Measurements from ENCODE around the gene PROS1.
"Not testable (repeated sequence)": the region's sequence is repeated elsewhere in the genome, so short reads cannot be mapped to it uniquely, and the experiment has no call there.

The PROS1 gene

GRCh38 chr3:93906245-93906644 is 67.5 kb downstream of the PROS1 start:
- H3K36me3 ChIP-seq (replicated peaks) = no peaks in the 10 kb centered on the region
- no peak for DNase-seq
- no peak for TF ChIP-seq CTCF (IDR thresholded peaks at IDR 0.05; ENCODE audit: low read depth, low read length, missing control alignments)
- in situ Hi-C loops (cut with HindIII; ENCODE audit: low pct_ligation_motif_present, low sequenced_read_pairs) = no loop called here
- no peak overlapping the region for H3K4me3 ChIP-seq (ENCODE audit: low read depth, low read length)
- H3K27ac ChIP-seq = no peak overlapping the region
- H3K27me3 ChIP-seq (replicated peaks) = no peaks in the 10 kb centered on the region

GRCh38 chr3:93904568-93904967 is 69.1 kb downstream of the PROS1 start:
- no peaks in the 10 kb centered on the region for H3K27me3 ChIP-seq (replicated peaks)
- no peak overlapping the region for H3K27ac ChIP-seq
- DNase-seq = no peak
- no peak for TF ChIP-seq CTCF (IDR thresholded peaks at IDR 0.05; ENCODE audit: low read depth, low read length, missing control alignments)
- H3K36me3 ChIP-seq (replicated peaks) = no peaks in the 10 kb centered on the region
- no peak overlapping the region for H3K4me3 ChIP-seq (ENCODE audit: low read depth, low read length)
- in situ Hi-C loops (cut with HindIII; ENCODE audit: low pct_ligation_motif_present, low sequenced_read_pairs) = no loop called here

- H3K36me3 ChIP-seq (replicated peaks); DNase-seq; H3K27me3 ChIP-seq (replicated peaks); H3K27ac ChIP-seq; in situ Hi-C loops (cut with HindIII; ENCODE audit: low pct_ligation_motif_present, low sequenced_read_pairs); H3K4me3 ChIP-seq (ENCODE audit: low read depth, low read length): not testable (repeated sequence)
These were observed 95.3 kb downstream of the PROS1 start for GRCh38 chr3:93878250-93879017.

GRCh38 chr3:93877427-93877826 is 96.3 kb downstream of the PROS1 start:
- H3K36me3 ChIP-seq (replicated peaks); in situ Hi-C loops (cut with HindIII; ENCODE audit: low pct_ligation_motif_present, low sequenced_read_pairs); H3K27ac ChIP-seq; DNase-seq; H3K4me3 ChIP-seq (ENCODE audit: low read depth, low read length); H3K27me3 ChIP-seq (replicated peaks): not testable (repeated sequence)

GRCh38 chr3:93873412-93873811 is 100.3 kb downstream of the PROS1 start:
- H3K27me3 ChIP-seq (replicated peaks); H3K4me3 ChIP-seq (ENCODE audit: low read depth, low read length); in situ Hi-C loops (cut with HindIII; ENCODE audit: low pct_ligation_motif_present, low sequenced_read_pairs); DNase-seq; H3K27ac ChIP-seq; H3K36me3 ChIP-seq (replicated peaks): not testable (repeated sequence)

GRCh38 chr3:93867425-93867824 is 106.3 kb downstream of the PROS1 start:
- H3K4me3 ChIP-seq (ENCODE audit: low read depth, low read length) = no peak overlapping the region
- in situ Hi-C loops (cut with HindIII; ENCODE audit: low pct_ligation_motif_present, low sequenced_read_pairs) = no loop called here
- TF ChIP-seq CTCF (IDR thresholded peaks at IDR 0.05; ENCODE audit: low read depth, low read length, missing control alignments) = no peak
- no peaks in the 10 kb centered on the region for H3K27me3 ChIP-seq (replicated peaks)
- DNase-seq = no peak
- no peaks in the 10 kb centered on the region for H3K36me3 ChIP-seq (replicated peaks)
- no peak overlapping the region for H3K27ac ChIP-seq

GRCh38 chr3:93861017-93861416 is 112.7 kb downstream of the PROS1 start:
- in situ Hi-C loops (cut with HindIII; ENCODE audit: low pct_ligation_motif_present, low sequenced_read_pairs) = no loop called here
- H3K36me3 ChIP-seq (replicated peaks) = no peaks in the 10 kb centered on the region
- DNase-seq = no peak
- TF ChIP-seq CTCF (IDR thresholded peaks at IDR 0.05; ENCODE audit: low read depth, low read length, missing control alignments) = no peak
- H3K4me3 ChIP-seq (ENCODE audit: low read depth, low read length) = no peak overlapping the region
- H3K27me3 ChIP-seq (replicated peaks) = no peaks in the 10 kb centered on the region
- no peak overlapping the region for H3K27ac ChIP-seq
